NCI-H146 (cell line): ENCODE results near the gene PDXP.
A peak's percentile ranks its signal among the peaks of the same experiment; 100 is the strongest.
"Not testable (repeated sequence)": the region's sequence is repeated elsewhere in the genome, so short reads cannot be mapped to it uniquely, and the experiment has no call there.

Experiments used
- DNase-seq: peaks from one replicate; lab custom pipeline; 2025; lab: John Stamatoyannopoulos, UW

The PDXP gene

DNA sequence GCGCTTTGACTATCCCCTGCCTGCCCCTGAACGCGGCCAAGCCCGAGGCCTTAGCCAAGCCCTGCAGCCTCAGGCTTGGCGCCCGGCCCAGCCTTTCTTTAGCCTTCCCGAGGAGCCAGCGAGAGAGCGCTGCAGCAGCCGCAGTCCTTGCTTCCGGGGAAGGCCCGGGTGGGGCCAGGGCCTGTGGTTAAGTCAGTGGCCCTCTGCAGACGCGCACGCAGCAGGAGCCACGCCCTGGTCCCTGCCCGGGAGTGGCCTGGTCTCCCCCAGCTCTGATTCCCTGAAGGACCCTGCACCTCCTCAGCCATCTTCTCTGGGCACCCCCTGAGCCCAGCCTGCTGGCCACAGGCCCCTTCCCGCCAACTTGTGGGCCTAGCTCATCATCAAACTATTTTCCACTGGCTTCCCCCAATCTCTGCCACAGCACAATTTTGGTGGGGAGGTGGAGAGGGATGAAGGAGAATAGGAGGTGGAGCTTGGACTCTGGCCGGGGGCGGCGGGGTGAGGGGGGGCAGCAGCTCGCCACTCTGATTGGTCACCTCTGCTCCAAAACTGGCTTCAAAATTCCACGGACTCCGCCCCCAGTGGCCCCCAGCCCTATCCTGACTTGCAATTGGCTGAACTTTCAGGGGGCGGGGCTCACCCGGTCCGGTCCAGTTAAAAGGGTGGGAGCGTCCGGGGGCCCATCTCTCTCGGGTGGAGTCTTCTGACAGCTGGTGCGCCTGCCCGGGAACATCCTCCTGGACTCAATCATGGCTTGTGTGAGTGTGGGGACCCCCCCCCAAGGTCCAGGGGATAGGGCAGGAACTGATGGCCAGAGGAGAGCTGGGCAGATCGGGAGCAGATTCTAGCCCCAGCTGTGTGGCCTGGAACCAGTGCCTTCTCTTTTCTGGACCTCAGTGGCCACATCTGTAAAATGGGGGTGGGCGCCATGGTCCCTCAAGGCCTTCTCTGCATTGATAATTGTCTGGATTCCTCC is 16.7 kb downstream of the PDXP start, which contains the start of gene LGALS1:
Gene LGALS1 (plus strand): TSS at position 686 of the 979 bp plus-strand sequence. CDS start 67 bp downstream, at position 753.
- peak; percentile 39 for DNase-seq

DNA sequence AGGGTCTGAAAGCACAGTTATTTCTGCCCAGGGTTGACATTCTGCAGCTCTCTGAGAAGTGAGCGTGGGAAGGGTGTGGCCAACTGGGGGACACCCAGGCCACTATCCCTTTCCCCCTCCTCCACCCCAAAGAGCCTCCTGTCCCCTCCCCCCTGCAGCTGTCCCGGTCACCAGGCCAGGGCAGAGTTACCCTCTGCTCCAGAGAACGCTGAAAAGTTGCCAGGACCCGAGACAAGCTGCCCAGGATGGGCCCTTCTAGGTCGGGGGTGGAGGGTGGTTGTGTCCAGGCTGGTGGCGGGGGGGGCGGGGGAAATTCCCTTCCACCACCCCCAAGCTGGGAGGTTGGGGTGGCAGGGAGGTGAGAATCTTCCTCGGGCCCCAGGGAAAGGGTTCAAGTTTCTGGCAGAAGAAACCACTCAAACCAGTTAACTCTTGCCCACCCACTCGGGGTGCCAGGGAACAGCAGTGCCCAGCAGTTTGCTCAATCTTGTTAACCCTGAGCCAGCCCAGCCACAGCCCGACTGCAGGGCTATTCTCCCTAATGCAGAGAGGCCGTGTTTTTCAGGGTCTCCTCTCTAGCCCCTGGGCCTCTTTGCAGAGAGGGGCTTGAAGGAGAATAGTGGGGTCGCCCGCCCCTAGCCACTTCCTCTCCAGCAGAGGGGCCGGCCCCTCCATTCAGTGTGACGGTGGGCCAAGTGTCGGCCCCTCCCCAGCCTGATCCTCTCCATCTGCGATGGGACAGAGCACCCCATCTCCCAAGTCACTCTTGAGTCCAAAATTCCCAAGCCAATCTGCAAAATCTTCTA is 17.6 kb downstream of the PDXP start:
- DNase-seq, result no peak

DNA sequence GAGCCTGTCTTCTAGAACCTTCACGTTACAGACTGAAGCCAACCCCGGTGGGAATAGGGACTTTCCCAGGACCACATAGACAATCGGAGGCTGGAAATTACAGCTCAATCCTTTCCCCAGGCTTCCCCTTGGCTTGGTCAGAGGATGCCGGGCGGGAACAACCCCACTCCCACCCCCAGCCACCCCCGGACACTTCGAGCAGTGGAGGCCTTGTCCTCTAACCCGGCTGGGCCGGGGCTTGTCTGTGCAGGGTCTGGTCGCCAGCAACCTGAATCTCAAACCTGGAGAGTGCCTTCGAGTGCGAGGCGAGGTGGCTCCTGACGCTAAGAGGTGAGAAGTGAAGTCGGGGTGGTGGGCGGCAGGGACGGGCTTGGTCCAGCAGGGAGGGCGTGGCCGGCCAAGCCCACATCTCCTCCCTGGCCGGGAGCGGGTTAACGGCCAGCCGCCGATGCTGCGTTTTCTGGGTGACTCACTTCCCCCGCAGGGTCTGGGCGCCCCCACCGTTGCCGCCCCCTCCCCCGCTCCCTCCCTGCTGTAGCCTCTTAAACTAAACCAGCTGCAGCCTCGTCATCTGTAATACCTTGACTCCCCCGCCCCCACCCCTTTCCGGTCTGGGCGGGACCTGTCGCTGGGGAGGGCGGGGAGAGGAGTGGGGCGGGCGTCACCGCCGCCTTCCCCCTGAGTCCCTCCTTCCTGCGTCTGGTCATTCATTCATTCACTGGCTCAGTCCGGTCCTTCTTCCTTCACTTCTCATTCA is 18.4 kb downstream of the PDXP start:
- DNase-seq, result peak; percentile 78

DNA sequence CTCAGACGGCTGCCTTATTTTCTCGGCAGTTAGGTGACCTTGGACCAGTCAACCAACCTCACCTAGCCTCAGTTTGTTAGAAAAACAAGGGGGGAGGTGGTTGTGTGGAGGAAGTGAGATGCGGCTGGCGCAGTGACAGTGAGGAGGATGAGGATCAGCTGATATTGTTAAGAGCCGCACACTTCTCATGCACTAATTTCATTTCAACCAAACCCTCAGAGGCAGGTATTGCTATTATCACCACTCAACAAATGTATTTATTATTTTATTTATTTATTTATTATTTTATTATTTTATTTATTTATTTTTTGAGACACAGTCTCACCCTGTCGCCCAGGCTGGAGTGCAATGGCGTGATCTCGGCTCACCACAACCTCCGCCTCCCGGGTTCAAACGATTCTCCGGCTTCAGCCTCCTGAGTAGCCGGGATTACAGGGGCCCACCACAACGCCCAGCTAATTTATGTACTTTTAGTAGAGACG is 19.0 kb downstream of the PDXP start:
- DNase-seq, result no peak

DNA sequence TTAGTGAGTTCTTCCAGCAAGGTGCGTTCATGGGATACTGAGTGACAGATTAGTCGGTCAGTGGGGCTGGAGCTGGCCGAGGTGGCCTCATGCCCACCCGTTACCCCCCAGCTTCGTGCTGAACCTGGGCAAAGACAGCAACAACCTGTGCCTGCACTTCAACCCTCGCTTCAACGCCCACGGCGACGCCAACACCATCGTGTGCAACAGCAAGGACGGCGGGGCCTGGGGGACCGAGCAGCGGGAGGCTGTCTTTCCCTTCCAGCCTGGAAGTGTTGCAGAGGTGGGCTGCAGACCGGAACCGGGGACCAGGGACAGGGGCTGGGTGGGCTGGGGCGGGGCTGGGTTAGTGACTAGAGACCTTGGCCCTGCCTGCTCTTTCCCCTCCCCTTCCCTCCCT is 19.8 kb downstream of the PDXP start:
- DNase-seq, result no peak

DNA sequence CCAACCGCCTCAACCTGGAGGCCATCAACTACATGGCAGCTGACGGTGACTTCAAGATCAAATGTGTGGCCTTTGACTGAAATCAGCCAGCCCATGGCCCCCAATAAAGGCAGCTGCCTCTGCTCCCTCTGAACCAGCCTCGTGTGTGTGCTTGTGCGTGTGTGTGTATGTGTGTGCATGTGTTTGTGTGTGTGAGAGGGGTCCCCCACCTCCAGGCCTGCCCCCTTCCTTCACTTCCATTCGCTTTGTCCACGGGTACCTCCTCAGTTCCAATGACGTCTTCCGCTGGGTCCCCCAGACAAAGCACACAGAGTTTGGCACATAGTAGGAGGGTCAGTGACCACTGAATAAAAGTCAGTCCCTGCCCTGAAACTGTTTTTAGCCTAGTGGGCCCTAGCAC is 21.1 kb downstream of the PDXP start:
- DNase-seq, result no peak

DNA sequence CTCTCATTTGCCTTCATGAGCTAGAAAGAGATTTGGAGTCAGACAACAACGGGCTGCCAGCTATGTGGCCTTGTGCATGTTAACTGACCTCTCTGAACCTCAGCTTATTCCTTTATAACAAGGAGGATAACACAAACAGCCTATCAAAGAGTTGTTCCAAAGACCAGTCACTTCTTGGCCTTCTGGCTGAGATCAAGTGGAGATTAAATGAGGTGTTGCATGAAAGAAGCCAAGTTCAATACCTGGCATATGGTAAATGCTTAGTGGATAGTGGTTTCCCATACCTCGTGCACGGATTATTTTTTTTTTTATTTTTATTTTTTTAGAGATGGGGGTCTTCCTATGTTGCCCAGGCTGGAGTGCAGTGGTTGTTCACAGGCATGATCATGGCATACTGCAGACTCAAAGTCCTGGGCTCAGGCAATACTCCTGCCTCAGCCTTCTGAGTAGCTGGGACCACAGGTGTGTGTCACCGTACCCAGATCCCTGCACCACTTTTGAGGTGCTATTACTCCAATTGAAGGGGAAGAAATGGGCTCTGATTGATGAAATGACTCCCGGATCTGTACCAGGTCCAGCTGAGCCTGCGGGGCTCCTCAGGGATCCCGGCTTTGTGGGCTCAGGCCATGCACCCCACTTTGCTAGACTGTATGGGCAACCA is 21.8 kb downstream of the PDXP start:
- DNase-seq, result no peak

DNA sequence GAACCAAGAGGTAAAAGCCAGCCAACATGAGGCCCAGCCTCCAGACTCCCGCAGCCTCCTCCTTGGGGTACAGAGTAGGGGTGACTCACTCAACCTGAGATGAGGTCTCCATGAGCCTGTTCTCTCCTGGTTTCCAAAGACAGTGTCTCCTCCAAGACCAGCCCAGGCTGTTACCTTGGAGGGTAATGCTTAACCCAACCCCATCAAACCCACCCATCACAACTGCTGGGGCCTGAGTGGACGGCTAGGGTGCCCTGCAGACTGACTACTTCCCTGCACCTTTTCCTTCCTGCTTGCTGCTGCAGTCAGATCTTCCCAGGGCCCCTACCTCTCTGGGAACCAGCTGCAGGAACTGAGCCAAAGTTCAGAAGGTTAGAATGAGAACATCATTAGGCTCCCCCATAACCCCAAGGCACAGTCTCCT is 22.5 kb downstream of the PDXP start:
- no peak for DNase-seq

DNA sequence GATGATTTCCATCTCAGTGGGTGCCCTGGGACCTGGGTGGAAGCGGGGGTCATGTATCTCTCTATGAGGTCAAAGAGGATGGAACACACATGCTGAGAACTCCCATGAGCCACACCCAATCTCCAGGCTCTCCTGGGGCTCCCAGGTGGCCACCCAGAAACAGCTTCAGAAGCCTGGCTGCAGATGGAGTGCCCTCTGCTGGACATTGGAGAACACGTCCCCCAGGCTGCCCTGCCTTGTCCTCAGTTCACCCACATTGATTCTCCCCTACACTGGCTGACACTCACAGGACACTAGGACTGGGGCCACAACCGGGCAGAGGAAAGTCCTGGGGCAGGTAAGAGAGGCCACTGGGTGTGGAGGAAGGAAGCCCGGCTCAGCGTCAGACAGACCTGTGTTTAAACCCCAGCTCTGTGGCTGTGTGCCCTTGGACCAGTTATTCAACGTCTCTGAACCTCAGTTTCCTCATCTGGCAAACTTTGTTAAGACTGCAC is 23.1 kb downstream of the PDXP start:
- DNase-seq, result peak; percentile 54

DNA sequence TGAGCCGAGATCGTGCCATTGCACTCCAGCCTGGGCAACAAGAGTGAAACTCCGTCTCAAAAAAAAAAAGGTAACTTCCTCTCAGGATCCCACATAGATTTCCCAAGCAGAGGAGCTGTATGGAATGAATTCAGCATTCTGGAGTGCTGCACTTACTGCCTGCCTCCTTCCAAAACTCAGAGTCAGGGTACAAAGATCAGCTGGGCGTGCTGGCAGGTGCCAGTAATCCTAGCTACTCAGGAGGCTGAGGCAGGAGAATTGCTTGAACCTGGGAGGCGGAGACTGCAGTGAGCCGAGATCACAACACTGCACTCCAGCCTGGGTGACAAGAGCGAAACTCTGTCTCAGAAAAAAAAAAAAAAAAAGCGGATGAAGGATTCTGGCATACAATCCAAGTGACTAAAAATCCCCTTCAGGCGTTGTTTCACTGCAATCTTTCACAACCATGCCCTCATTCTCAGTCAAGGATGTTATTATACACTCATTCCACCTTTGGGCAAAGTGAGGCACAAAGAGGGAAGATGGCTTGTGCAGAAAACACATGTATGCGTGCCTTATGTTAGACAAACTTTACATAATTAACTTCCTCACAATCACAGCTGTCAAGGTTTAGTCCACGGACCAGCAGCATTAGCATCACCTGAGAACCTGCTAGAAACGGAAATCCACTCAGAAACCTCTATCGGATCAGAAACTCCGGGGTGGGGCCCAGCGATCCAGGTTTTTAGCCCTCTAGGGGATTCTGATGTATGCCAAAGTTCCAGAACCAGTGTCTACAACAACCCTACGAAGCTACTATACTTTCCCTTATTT is 26.5 kb downstream of the PDXP start:
- DNase-seq, result no peak

DNA sequence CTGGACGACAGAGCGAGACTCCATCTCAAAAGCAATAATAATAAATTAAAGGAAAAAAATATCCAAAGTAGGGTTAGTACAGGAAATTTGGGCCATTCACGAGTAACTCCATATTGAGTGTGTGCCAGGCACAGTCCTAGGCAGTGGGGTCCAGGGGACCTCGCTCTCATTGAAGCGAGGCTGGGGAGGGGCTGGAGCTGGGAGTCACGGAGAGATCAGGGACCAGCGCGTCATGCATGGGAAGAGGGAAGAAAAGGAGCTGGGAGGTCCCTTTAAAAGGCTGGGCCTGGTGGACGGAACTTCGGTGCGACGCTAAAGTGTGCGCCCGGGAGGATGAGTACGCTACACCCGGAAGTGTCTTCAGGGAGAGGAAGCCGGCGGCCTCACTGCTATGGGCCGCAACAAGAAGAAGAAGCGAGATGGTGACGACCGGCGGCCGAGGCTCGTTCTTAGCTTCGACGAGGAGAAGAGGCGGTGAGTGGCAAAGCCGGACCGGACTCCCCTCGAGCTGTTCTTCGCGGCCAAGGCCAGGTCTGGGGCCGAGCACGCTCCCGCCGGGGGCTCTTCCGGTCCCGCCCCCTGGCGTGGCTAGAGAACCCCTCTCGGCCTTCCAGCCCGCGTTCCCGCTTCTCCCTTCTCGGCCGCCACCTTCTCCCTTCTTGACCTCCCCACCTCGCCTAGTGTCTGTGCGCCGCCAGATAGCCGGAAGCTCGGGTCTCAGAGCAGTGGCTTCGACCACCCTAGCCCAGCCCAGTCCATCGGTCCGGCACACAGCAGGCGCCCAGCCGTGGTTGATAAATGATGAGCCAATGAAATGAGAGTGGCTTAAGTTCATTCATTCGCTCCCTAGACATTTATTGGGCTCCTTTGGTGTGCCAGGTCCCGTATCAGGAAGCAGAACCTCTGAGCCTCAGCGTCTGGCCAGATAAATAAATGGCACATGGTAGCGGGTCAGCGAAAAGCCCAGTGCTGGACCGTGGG is 27.8 kb downstream of the PDXP start, which contains the start of gene NOL12:
Gene NOL12 (plus strand): TSS at position 342 of the 981 bp plus-strand sequence. CDS start 50 bp downstream, at position 392.
- peak; percentile 75 for DNase-seq

DNA sequence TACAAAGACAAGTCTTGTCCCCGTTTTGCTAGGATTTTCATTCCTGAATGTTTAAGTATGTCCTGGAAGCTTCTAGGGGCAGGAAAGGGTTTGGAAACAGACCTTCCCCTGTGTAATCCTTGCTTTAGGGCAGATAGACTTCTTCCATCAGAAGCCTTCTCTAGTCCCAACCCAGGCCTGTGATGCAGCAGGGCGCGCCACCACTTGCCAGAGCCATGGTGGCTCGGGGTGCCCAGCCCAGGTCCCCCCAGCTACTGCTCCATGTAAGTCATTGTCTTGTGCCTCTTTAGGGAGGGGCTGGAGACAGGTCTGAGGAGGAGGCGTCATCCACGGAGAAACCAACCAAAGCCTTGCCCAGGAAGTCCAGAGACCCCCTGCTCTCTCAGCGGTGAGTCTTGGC is 31.9 kb downstream of the PDXP start:
- no peak for DNase-seq

DNA sequence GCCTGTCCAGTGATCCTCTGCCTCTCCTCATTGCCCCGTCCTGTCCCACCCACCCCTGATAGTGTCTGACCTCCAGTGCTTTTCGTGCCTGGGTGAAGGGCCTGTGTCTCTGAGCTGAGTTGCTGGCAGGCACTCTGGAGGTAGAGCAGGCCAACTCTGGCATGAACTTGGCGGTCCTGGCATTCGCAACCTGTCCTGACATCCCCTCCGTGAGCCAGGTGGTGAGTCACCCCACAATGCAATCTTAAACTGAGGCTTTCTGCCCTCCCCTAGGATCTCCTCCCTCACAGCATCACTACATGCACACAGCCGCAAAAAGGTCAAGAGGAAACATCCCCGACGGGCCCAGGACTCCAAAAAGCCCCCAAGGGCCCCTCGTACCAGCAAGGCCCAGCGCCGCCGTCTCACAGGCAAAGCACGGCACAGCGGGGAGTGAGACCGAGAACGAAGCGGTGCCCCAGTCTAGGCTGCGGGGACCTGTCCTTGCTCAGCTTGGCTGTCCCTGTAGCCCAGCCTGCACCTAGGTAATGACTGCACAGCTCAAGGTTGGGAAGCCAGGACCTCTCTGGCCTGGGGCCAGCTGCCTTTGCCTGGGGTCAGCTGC is 32.5 kb downstream of the PDXP start:
- no peak for DNase-seq

DNA sequence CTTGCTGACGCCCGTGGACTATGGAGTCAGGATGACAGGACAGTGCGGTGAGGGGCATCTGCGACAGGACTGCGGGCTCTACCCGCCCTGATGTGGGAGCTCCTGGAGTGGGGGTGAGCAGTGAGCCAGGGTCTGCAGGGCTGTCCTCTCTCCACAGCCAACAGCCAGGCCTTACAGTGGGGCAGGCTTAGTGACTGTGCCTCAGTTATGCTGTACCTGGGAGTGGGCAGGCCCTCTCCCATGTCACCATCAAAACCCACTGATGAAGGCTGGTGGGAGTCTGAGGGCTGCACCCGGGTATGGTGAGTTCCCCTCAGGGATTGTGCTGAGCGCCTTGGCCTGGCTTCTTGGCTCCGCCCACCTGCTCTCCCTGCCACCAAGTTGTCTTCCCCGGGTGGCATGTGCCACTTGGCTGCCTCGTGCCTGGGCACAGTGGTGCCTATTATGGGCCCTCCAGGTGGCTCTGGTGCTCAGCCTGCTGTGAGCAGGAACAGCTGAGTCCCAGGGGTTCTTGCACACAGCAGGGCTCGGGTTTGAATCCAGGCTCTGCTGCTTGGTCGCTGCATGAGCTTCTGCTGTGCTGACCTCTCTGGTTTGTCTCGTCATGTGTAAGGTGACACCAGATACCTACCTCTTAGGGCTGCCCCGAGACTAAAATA is 34.2 kb downstream of the PDXP start:
- no peak for DNase-seq

DNA sequence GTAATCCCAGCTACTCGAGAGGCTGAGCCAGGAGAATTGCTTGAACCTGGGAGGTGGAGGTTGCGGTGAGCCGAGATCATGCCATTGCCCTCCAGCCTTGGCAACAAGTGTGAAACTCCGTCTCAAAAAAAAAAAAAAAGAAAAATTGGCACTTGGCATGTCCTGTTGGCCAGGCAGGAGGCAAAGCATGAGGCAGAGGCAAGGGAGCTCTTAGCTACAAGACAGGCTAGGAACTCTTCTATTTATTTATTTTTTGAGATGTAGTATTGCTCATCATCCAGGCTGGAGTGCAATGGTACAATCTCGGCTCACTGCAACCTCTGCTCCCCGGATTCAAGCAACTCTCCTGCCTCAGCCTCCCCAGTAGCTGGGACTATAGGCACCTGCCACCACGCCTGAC is 35.6 kb downstream of the PDXP start:
- DNase-seq, result not testable (repeated sequence)

DNA sequence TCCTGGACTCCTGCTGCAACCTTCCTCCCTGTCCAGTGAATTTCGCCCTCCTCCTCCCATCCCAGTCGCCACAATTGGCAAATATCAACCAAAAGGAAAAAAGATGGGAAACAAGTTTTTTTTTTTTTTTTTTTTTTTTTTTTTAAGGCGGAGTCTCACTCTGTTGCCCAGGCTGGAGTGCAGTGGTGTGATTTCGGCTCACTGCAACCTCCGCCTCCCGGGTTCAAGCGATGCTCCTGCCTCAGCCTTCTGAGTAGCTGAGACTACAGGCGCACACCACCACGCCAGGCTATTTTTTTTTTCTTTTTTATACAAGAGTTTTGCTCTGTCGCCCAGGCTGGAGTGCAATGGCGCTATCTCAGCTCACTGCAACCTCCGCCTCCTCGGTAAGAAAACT is 37.7 kb downstream of the PDXP start:
- not testable (repeated sequence) for DNase-seq

DNA sequence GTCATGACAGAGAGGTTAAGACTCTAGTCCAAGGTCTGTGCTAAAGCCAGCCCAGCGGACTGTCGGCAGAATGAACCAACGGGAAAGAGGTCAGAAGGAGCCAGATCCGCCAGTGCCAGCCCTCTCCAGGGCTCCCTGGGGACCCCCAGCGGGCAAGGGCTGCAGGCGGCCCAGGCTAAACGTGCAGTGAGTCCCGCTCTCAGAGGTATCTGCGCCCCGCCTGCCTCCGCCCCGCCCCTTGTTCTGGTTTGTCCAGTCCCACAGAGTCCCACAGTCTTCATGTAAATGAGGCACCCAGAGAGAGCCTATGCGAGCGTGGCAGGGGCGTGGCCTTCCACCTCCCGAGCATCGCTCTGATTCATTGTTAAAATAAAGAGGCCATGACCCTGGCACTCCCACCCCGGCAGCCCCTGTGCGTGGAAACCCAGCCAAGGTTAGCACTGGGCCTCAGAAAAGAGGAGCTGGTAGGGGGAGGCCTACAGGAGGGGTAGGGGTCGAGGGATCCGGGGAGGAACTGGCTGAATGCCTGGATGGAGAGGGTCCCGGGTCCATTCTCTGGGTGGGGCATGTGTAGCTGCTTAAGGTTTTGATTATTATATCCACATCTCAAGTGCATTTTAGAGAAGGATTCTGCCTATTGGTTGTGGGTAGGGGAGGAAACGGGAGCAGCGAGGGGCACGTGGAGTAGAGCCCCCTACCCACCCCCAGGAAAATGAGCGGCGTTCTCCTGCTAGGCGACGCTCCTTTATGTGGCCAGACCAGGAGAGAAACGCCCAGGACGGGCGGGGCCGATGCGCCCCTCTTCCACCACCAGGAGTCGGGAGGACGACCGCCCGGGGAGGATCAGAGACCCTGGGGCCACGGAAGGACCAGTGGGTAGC is 38.4 kb downstream of the PDXP start, which contains the start of gene TRIOBP:
Gene TRIOBP (plus strand): TSS at position 392 of the 881 bp plus-strand sequence. CDS start 4,318 bp downstream, outside the sequence.
- DNase-seq, result peak; percentile 95
